H9 (cell line): ENCODE measurements around the gene CRYGS. TPM values are rescaled to one million over a fixed set of nuclear protein-coding genes. Genes with fewer than 3 reads are reported as not detected.

Experiments
- DNase-seq: peaks from one replicate; pipeline ENCODE4 v3.0.0-alpha.2; 2017
- H2AFZ ChIP-seq: one replicate; pipeline ENCODE4 v1.6.1; 2013; ENCODE audit warnings: mild to moderate bottlenecking, low read length, control low read depth, moderate library complexity
- H2AK5ac ChIP-seq: 2 replicates; pipeline ENCODE4 v1.6.1; 2013; ENCODE audit warnings: low read length, control low read depth, mixed read lengths; ENCODE audit not compliant: insufficient read length
- H2BK120ac ChIP-seq: one replicate; pipeline ENCODE4 v1.6.1; 2013; ENCODE audit warnings: low read depth, mild to moderate bottlenecking, low read length, control low read depth, inconsistent platforms; ENCODE audit not compliant: poor library complexity, severe bottlenecking
- H2BK12ac ChIP-seq: 2 replicates; pipeline ENCODE4 v1.6.1; 2013; ENCODE audit warnings: low read length, control low read depth, mixed read lengths, low read depth; ENCODE audit not compliant: insufficient read length
- H2BK15ac ChIP-seq: 2 replicates; pipeline ENCODE4 v1.6.1; 2013; ENCODE audit warnings: low read depth, low read length, control low read depth
- H2BK20ac ChIP-seq: one replicate; pipeline ENCODE4 v1.6.1; 2013; ENCODE audit warnings: low read depth, mild to moderate bottlenecking, low read length, control low read depth, inconsistent platforms; ENCODE audit not compliant: poor library complexity, severe bottlenecking
- H2BK5ac ChIP-seq: 2 replicates; pipeline ENCODE4 v1.6.1; 2013; ENCODE audit warnings: low read length, control low read depth, mixed read lengths; ENCODE audit not compliant: insufficient read length
- H3K14ac ChIP-seq: 2 replicates; pipeline ENCODE4 v1.6.1; 2013; ENCODE audit warnings: low read length, control low read depth; ENCODE audit not compliant: insufficient read depth
- H3K18ac ChIP-seq: 2 replicates; pipeline ENCODE4 v1.6.1; 2013; ENCODE audit warnings: low read depth, mild to moderate bottlenecking, mixed read lengths, low read length, control low read depth; ENCODE audit not compliant: insufficient read length
- H3K23ac ChIP-seq: 2 replicates; pipeline ENCODE4 v1.6.1; 2013; ENCODE audit warnings: low read length, control low read depth, mixed read lengths, low read depth; ENCODE audit not compliant: insufficient read length
- H3K23me2 ChIP-seq: 2 replicates; pipeline ENCODE4 v1.6.1; 2013; ENCODE audit warnings: low read depth, mild to moderate bottlenecking, mixed read lengths, low read length, control low read depth; ENCODE audit not compliant: insufficient read length, poor library complexity, severe bottlenecking
- H3K27ac ChIP-seq: 2 replicates; pipeline ENCODE4 v1.5.1; 2013; ENCODE audit warnings: low read length, control low read depth, mixed read lengths, low read depth; ENCODE audit not compliant: insufficient read length
- H3K27me3 ChIP-seq: 2 replicates; pipeline ENCODE4 v1.6.1; 2013; ENCODE audit warnings: low read length, control low read depth, inconsistent platforms; ENCODE audit not compliant: insufficient read depth
- H3K4ac ChIP-seq: 2 replicates; pipeline ENCODE4 v1.6.1; 2013; ENCODE audit warnings: low read depth, mild to moderate bottlenecking, control low read depth, inconsistent platforms, low read length, moderate library complexity
- H3K4me1 ChIP-seq: 2 replicates; pipeline ENCODE4 v1.6.1; 2013; ENCODE audit warnings: low read length, control low read depth, inconsistent platforms; ENCODE audit not compliant: insufficient read depth
- H3K4me2 ChIP-seq: 2 replicates; pipeline ENCODE4 v1.6.1; 2013; ENCODE audit warnings: low read length, control low read depth, mixed read lengths; ENCODE audit not compliant: insufficient read length, insufficient read depth
- H3K56ac ChIP-seq: 2 replicates; pipeline ENCODE4 v1.6.1; 2013; ENCODE audit warnings: low read depth, mild to moderate bottlenecking, mixed read lengths, low read length, control low read depth; ENCODE audit not compliant: insufficient read length
- H3K79me1 ChIP-seq: 2 replicates; pipeline ENCODE4 v1.6.1; 2013; ENCODE audit warnings: low read depth, mild to moderate bottlenecking, moderate library complexity, low read length, control low read depth, inconsistent platforms; ENCODE audit not compliant: insufficient read depth, poor library complexity, severe bottlenecking
- H3K79me2 ChIP-seq: 2 replicates; pipeline ENCODE4 v1.6.1; 2013; ENCODE audit warnings: low read length, control low read depth, inconsistent platforms; ENCODE audit not compliant: insufficient read depth
- H3K9ac ChIP-seq: 2 replicates; pipeline ENCODE4 v1.6.1; 2013; ENCODE audit warnings: low read length, control low read depth, mixed read lengths; ENCODE audit not compliant: insufficient read length; ENCODE audit errors: extremely low read depth
- H3K9me3 ChIP-seq: one replicate; pipeline ENCODE4 v1.6.1; 2013; ENCODE audit warnings: low read depth, low read length, inconsistent platforms; ENCODE audit not compliant: control insufficient read depth
- H3T11ph ChIP-seq: one replicate; pipeline ENCODE4 v1.6.1; 2013; ENCODE audit warnings: mild to moderate bottlenecking, low read length, control low read depth, inconsistent platforms
- H4K20me1 ChIP-seq: one replicate; pipeline ENCODE4 v1.6.1; 2013; ENCODE audit not compliant: control insufficient read depth, insufficient read length, insufficient read depth
- H4K5ac ChIP-seq: 2 replicates; pipeline ENCODE4 v1.6.1; 2013; ENCODE audit warnings: low read depth, mild to moderate bottlenecking, mixed read lengths, low read length, control low read depth; ENCODE audit not compliant: insufficient read length
- H4K8ac ChIP-seq: replicated peaks from 2 replicates; pipeline ENCODE4 v1.6.1; 2013; ENCODE audit warnings: low read length, control low read depth, mixed read lengths, low read depth; ENCODE audit not compliant: insufficient read length
- H4K91ac ChIP-seq: 2 replicates; pipeline ENCODE4 v1.6.1; 2013; ENCODE audit warnings: low read depth, mild to moderate bottlenecking, moderate library complexity, mixed read lengths, low read length, control low read depth; ENCODE audit not compliant: insufficient read length
- H3K27ac Mint-ChIP-seq, 3 experiments: 2 replicates in 2 of 3; 3 replicates in 1 of 3; pipeline ENCODE4 v1.8.0; 2020 to 2021; ENCODE audit warnings: mixed read lengths in 3 of 3, mild to moderate bottlenecking in 1 of 3, moderate library complexity in 1 of 3
- H3K27me3 Mint-ChIP-seq: 2 replicates; pipeline ENCODE4 v1.8.0; 2021; ENCODE audit warnings: low read depth, mild to moderate bottlenecking, moderate library complexity, mixed read lengths
- H3K36me3 Mint-ChIP-seq, 3 experiments: 2 replicates in 2 of 3; 3 replicates in 1 of 3; pipeline ENCODE4 v1.8.0; 2020 to 2021; ENCODE audit warnings: low read depth in 3 of 3, mixed read lengths in 3 of 3; ENCODE audit not compliant: insufficient read depth in 1 of 3
- H3K4me1 Mint-ChIP-seq, 2 experiments: 2 replicates each; pipeline ENCODE4 v1.8.0; 2020; ENCODE audit warnings: mixed read lengths in 2 of 2
- H3K4me3 Mint-ChIP-seq, 2 experiments: 2 replicates in 1 of 2; 3 replicates in 1 of 2; pipeline ENCODE4 v1.8.0; 2020 to 2021; ENCODE audit warnings: mild to moderate bottlenecking in 2 of 2, mixed read lengths in 2 of 2, moderate library complexity in 1 of 2
- H3K9me3 Mint-ChIP-seq, 2 experiments: 2 replicates in 1 of 2; 3 replicates in 1 of 2; pipeline ENCODE4 v1.8.0; 2020; ENCODE audit warnings: mild to moderate bottlenecking in 2 of 2, mixed read lengths in 2 of 2, moderate library complexity in 1 of 2
- CTCF ChIP-seq: fragments of 200-600 bp; sonication (generic); conservative IDR thresholded peaks from 3 replicates; pipeline ENCODE4 v1.8.0; 2021; ENCODE audit warnings: antibody characterized with exemption, mild to moderate bottlenecking
- whole genome bisulfite sequencing: extraction: QIAGEN DNeasy Blood & Tissue Kit; methylation state at CpG from one replicate; pipeline ENCODE4 v1.1.7; 2013; ENCODE audit warnings: missing lambda C conversion rate, low lambda C conversion rate, mixed read lengths; ENCODE audit not compliant: insufficient read length; ENCODE audit errors: extremely low coverage; 5-methylcytosine and 5-hydroxymethylcytosine counted together
- total RNA-seq: library from RNA; stranded (reverse); gene quantifications from 2 replicates; pipeline ENCODE4 v1.2.1, GENCODE V29; 2021

The CRYGS gene
- total RNA-seq, 1 experiment from 2014 or later: 1.0 TPM

GRCh38 chr3:186540221-186540834, 3.9 kb downstream of the CRYGS start:
- Histone ChIP-seq H2BK5ac (no peak overlapping the region), H2BK15ac (no peak overlapping the region), H3K4ac (no peak overlapping the region), H3K27ac (no peak overlapping the region), H3K4me2 (no peak overlapping the region), H3T11ph (no peak overlapping the region), H2BK120ac (no peak overlapping the region), H3K23ac (no peak overlapping the region), H3K23me2 (no peaks in the 10 kb centered on the region), H3K14ac (no peak overlapping the region), H4K20me1 (no peaks in the 10 kb centered on the region), H3K79me1 (no peaks in the 10 kb centered on the region), H3K18ac (no peak overlapping the region), H2AK5ac (no peak overlapping the region), H3K56ac (no peak overlapping the region), H3K9me3 (no peaks in the 10 kb centered on the region), H4K91ac (no peak overlapping the region), H2BK20ac (no peak overlapping the region), H4K5ac (no peak overlapping the region), H3K27me3 (no peaks in the 10 kb centered on the region), H2BK12ac (no peak overlapping the region), H2AFZ (no peak overlapping the region), H3K9ac (no peak overlapping the region), H3K79me2 (no peaks in the 10 kb centered on the region), H3K4me1 (no peaks in the 10 kb centered on the region), H4K8ac (no peak overlapping the region)
- H3K4me1 Mint-ChIP-seq: peaks cover 4 to 5% of the 10 kb centered on the region in 2 experiments; a peak in 3 of 4 replicates
- H3K27ac Mint-ChIP-seq: no peak overlapping the region
- no peaks in the 10 kb centered on the region for H3K36me3 Mint-ChIP-seq
- DNase-seq: peak; percentile 68
- TF ChIP-seq CTCF: peak; percentile 91
- no peak overlapping the region for H3K4me3 Mint-ChIP-seq
- H3K9me3 Mint-ChIP-seq: no peaks in the 10 kb centered on the region
- H3K27me3 Mint-ChIP-seq: no peaks in the 10 kb centered on the region
- WGBS: no CpG with 5 or more reads among the region's 8 CpGs
